Adrenal gland (tissue), 5 donors: ENCODE results near the gene RNU5B-1.

ENCODE experiments used
- CTCF ChIP-seq, 6 experiments: fragments of 450-650 bp in 4 of 6; fragments of 200-600 bp in 2 of 6; sonication (generic) in 1 of 6; IDR thresholded peaks; 1 replicate in 5 of 6; 2 replicates in 1 of 6; pipeline versions ENCODE4 v1.5.1 to v1.8.0; 2016 to 2021; ENCODE audit warnings: antibody characterized with exemption in 6 of 6, mild to moderate bottlenecking in 2 of 6, moderate library complexity in 1 of 6
- POLR2A ChIP-seq, 2 donors: fragments of 450-650 bp; IDR thresholded peaks; one replicate each; pipeline ENCODE4 v1.6.1; 2017; ENCODE audit warnings: antibody characterized with exemption in 2 of 2, mild to moderate bottlenecking in 2 of 2, moderate library complexity in 1 of 2
- donor health status: DM: no; HTN: no; CAD: no.

- TF ChIP-seq CTCF (IDR thresholded peaks at IDR 0.05) = no peak
- TF ChIP-seq POLR2A (IDR thresholded peaks at IDR 0.05) = no peak
Measured at GRCh38 chr15:65346856-65347598, 42.5 kb downstream of the RNU5B-1 start.
